WERI-Rb-1 (cell line): ENCODE data around the gene SCRT2.

Experiments
- DNase-seq: peaks from one replicate; pipeline ENCODE4 v3.0.0-alpha.2; 2020
- H3K27ac ChIP-seq: fragments of 250-450 bp; sonication (Bioruptor Pico); 2 replicates; pipeline ENCODE4 v1.5.1; 2020; ENCODE audit warnings: mild to moderate bottlenecking, moderate library complexity
- H3K27me3 ChIP-seq: fragments of 250-450 bp; sonication (Bioruptor Pico); 2 replicates; pipeline ENCODE4 v1.5.1; 2021; ENCODE audit warnings: mild to moderate bottlenecking, low read depth, moderate library complexity; ENCODE audit not compliant: insufficient read depth, severe bottlenecking
- H3K36me3 ChIP-seq: fragments of 250-450 bp; sonication (Bioruptor Pico); 2 replicates; pipeline ENCODE4 v1.5.1; 2020; ENCODE audit warnings: mild to moderate bottlenecking, moderate library complexity
- H3K4me3 ChIP-seq: 2 replicates; pipeline ENCODE4 v1.5.1; 2011; ENCODE audit warnings: low read depth, mild to moderate bottlenecking, control low read depth, low read length
- H3K9me3 ChIP-seq: fragments of 250-450 bp; sonication (Bioruptor Pico); 2 replicates; pipeline ENCODE4 v1.5.1; 2021; ENCODE audit warnings: mild to moderate bottlenecking, moderate library complexity; ENCODE audit not compliant: severe bottlenecking
- TF ChIP-seq, protein P1 (sequence below): IDR thresholded peaks from 2 replicates; pipeline ENCODE4 v1.5.1; 2011; ENCODE audit warnings: low read depth, mild to moderate bottlenecking, control low read depth, inconsistent platforms, low read length

SCRT2 gene

DNA sequence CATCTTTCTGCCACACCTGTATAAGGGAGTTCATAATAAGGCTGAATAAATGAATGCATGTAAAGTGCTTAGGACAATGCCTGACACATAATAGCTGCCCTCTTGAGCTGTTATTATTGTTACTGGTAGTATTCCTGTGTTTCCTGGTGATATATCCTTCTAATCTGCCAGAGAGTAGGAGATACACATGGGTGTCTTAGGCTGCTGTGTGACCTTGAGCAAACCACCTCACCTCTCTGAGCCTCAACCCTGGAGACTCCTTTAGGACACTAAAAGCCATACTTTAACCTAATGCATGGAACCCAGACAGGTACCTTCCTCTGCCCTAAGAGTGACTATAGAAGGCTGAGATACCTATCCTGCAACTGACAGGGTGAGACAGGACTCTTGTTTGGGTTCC is 7.6 kb downstream of the SCRT2 start:
- H3K9me3 ChIP-seq = no peaks in the 10 kb centered on the region
- no peaks in the 10 kb centered on the region; the same call in 1 of the 2 replicates for H3K36me3 ChIP-seq
- TF ChIP-seq, protein P1, sequence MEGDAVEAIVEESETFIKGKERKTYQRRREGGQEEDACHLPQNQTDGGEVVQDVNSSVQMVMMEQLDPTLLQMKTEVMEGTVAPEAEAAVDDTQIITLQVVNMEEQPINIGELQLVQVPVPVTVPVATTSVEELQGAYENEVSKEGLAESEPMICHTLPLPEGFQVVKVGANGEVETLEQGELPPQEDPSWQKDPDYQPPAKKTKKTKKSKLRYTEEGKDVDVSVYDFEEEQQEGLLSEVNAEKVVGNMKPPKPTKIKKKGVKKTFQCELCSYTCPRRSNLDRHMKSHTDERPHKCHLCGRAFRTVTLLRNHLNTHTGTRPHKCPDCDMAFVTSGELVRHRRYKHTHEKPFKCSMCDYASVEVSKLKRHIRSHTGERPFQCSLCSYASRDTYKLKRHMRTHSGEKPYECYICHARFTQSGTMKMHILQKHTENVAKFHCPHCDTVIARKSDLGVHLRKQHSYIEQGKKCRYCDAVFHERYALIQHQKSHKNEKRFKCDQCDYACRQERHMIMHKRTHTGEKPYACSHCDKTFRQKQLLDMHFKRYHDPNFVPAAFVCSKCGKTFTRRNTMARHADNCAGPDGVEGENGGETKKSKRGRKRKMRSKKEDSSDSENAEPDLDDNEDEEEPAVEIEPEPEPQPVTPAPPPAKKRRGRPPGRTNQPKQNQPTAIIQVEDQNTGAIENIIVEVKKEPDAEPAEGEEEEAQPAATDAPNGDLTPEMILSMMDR = no peak
- no peak overlapping the region for H3K4me3 ChIP-seq
- no peaks in the 10 kb centered on the region for H3K27me3 ChIP-seq
- H3K27ac ChIP-seq = no peak overlapping the region
- no peak for DNase-seq

DNA sequence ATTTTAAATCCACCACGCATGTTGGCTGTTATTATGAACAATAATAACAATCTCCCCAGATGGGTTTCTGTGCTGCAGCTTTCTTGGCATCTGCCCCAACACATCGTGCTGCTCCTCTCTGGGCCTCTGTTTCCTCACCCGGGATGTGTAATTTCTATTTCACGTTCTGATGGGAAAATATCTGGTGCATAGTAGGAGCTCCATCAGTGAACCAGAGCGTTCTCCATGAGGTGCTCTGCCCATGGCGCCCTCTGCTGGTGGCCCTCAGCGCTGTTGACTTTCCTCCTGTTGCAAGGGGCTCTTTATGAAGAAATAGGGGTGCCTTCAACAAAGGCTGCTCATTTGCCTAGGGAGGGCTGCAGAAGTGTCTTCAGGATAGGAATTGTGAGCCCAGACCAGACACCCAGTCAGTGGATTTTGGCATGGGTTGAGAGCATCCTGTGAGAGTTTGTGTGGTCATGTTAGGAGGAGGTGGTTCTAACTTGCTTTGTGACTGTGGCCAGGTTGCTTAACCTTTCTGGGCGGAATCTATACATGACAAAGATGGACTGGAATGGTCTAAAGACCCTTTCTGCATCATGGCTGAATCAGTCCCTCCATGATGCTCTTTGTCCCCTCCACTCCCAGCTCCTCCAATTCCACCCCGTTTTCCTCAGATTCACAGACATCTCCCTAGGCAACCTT is 8.1 kb downstream of the SCRT2 start:
- Histone ChIP-seq H3K9me3 (no peaks in the 10 kb centered on the region), H3K27ac (no peak overlapping the region), H3K36me3 (no peaks in the 10 kb centered on the region; the same call in 1 of the 2 replicates), H3K4me3 (no peak overlapping the region), H3K27me3 (no peaks in the 10 kb centered on the region)
- DNase-seq = peak; percentile 70
- TF ChIP-seq, protein P1 = peak; percentile 93

DNA sequence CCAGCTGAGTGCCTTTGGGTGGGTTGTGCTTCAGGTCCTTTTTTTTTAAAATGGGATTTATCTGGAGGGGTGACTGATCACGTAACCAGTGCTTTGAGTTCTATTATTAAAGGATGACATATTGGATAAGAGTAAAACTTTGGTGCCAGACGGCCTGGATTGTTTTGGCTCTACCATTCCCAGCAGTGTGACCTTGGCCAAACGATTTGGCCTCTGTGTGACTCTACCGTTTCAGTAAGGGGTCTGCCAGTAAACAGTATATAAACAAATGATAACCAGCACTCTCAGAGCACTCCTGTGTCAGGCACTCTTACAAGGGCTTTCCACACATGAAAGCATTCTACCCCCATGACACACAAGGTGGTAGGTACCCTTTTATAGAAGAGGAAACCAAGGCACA is 8.7 kb downstream of the SCRT2 start:
- Histone ChIP-seq H3K27me3 (no peaks in the 10 kb centered on the region), H3K36me3 (no peaks in the 10 kb centered on the region; the same call in 1 of the 2 replicates), H3K4me3 (no peak overlapping the region), H3K9me3 (no peaks in the 10 kb centered on the region), H3K27ac (no peak overlapping the region)
- TF ChIP-seq, protein P1 = no peak
- no peak for DNase-seq

DNA sequence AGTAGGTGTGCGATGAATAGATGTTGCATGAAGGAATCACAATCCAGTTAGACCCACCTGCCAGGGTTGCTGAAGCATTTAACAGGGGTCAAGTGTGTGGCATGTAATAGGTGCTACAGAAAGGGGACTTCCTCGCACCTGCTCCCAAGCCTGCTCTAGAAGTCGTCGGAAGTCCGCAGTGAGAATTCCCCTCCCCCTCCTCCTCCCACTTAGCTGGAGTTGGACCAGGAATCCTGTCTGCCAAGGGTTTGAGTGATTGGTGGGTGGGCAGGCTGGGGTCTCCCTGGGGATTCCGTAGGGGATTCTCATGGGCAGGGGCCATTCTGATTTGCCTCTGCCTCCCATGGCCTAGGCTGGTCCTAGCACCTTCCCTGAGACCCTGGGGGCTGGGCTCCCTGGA is 10.3 kb downstream of the SCRT2 start:
- Histone ChIP-seq H3K36me3 (no peaks in the 10 kb centered on the region; the same call in 1 of the 2 replicates), H3K27ac (no peak overlapping the region), H3K4me3 (no peak overlapping the region), H3K27me3 (no peaks in the 10 kb centered on the region), H3K9me3 (no peaks in the 10 kb centered on the region)
- TF ChIP-seq, protein P1 = no peak
- DNase-seq = no peak

DNA sequence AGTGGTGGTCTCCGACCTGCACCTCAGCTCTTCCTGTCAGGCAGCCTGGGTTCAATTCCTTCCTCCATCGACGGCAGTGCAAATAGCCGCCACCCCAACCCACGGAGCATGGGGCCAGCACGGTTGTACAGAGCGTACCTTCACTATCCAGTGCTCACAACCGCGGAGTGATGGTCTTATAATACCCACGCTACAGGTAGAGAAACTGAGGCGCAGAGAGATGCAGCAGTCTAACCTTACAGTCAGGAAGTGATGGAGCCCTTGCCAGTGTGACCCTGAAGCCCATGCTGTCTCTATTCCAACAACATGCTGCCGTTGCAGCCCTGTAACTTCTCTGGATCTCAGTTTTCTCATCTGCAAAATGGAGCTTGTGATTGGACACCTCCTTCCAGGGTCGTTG is 11.0 kb downstream of the SCRT2 start:
- Histone ChIP-seq H3K4me3 (no peak overlapping the region), H3K9me3 (no peaks in the 10 kb centered on the region), H3K36me3 (no peaks in the 10 kb centered on the region; the same call in 1 of the 2 replicates), H3K27ac (no peak overlapping the region), H3K27me3 (no peaks in the 10 kb centered on the region)
- no peak for DNase-seq
- TF ChIP-seq, protein P1 = no peak

DNA sequence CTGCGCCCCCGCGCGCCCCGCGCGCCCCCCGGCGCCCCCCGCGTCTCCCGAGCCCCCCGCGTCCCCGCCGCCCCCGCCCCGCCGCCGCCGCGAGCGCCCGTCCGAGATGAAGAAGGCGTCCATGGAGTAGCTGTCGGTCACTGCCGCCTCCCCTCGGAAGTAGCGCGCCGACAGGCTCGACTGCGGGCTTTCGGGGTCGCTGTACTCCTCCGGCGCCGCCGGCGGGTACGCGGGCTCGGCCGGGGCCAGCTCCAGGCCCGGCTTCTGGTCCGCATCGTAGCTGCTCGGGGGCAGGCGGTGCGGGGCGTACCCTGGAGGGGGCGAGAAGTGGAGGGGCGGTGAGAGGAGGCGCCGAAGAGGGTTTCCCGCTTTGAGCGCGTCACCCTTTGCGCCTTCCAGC is 11.5 kb downstream of the SCRT2 start:
- Histone ChIP-seq H3K4me3 (no peak overlapping the region), H3K27me3 (no peaks in the 10 kb centered on the region), H3K27ac (no peak overlapping the region), H3K36me3 (no peaks in the 10 kb centered on the region; the same call in 1 of the 2 replicates), H3K9me3 (no peaks in the 10 kb centered on the region)
- no peak for DNase-seq
- TF ChIP-seq, protein P1 = no peak
